ENCODE results near the gene TBK1.

DNA sequence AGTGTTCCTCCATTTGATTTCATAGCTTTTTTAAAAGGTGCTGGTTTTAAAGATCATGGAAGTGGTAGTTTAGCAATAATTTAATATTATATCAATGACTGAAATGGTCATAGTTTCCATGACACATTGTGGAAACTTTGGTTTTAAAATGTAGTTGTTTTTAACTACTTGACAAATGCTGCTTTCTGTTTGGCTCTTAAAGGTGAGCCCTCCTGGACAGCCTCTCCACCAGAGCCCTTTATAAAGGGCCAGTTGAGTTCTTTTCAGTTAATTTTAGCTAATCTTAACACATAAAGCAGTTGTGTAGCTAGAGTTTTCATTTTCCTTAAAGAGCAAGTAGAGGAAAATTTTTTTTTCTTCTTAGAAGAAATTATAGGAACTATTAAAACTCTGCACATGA is 33.7 kb upstream of the TBK1 start:
- TF ChIP-seq POLR2A (IDR thresholded peaks at IDR 0.05) = no peak
- TF ChIP-seq, protein P1, sequence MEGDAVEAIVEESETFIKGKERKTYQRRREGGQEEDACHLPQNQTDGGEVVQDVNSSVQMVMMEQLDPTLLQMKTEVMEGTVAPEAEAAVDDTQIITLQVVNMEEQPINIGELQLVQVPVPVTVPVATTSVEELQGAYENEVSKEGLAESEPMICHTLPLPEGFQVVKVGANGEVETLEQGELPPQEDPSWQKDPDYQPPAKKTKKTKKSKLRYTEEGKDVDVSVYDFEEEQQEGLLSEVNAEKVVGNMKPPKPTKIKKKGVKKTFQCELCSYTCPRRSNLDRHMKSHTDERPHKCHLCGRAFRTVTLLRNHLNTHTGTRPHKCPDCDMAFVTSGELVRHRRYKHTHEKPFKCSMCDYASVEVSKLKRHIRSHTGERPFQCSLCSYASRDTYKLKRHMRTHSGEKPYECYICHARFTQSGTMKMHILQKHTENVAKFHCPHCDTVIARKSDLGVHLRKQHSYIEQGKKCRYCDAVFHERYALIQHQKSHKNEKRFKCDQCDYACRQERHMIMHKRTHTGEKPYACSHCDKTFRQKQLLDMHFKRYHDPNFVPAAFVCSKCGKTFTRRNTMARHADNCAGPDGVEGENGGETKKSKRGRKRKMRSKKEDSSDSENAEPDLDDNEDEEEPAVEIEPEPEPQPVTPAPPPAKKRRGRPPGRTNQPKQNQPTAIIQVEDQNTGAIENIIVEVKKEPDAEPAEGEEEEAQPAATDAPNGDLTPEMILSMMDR (IDR thresholded peaks at IDR 0.05) = no peak
